CD8-positive, alpha-beta memory T cell (primary cell): ENCODE data around the gene APOE. TPM values are rescaled to one million over a fixed set of nuclear protein-coding genes. Genes with fewer than 3 reads are reported as not detected.

ENCODE experiments used
- CTCF ChIA-PET: fragments of 350-600 bp; sonication (Branson Sonifier 250); formaldehyde crosslinking; loops from one replicate; lab custom pipeline; 2021; ENCODE audit warnings: antibody characterized with exemption; lab: Charles Lee
- POLR2A ChIA-PET: fragments of 350-600 bp; sonication (Branson Sonifier 250); formaldehyde crosslinking; loops from one replicate; lab custom pipeline; 2021; ENCODE audit warnings: antibody characterized with exemption; lab: Charles Lee
- DNase-seq, 5 donors: peaks; one replicate each; pipeline versions ENCODE4 v3.0.0 to v3.0.0-alpha.2; 2020 to 2022; ENCODE audit warnings: mixed read lengths in 1 of 5
- H3K27ac ChIP-seq: one replicate; pipeline ENCODE4 v1.7.0; 2013; ENCODE audit warnings: low read depth, mild to moderate bottlenecking, low read length, moderate library complexity
- H3K27me3 ChIP-seq: 2 replicates; pipeline ENCODE4 v1.7.0; 2013; ENCODE audit warnings: low read length, mild to moderate bottlenecking; ENCODE audit not compliant: insufficient read depth, poor library complexity, severe bottlenecking
- H3K36me3 ChIP-seq: 2 replicates; pipeline ENCODE4 v1.7.0; 2013; ENCODE audit warnings: mild to moderate bottlenecking, low read length, moderate library complexity; ENCODE audit not compliant: insufficient read depth
- H3K4me1 ChIP-seq: 2 replicates; pipeline ENCODE4 v1.7.0; 2013; ENCODE audit warnings: mild to moderate bottlenecking, low read length, moderate library complexity; ENCODE audit not compliant: insufficient read depth
- H3K4me3 ChIP-seq: 2 replicates; pipeline ENCODE4 v1.7.0; 2013; ENCODE audit warnings: mild to moderate bottlenecking, low read length
- H3K9me3 ChIP-seq: 2 replicates; pipeline ENCODE4 v1.7.0; 2013; ENCODE audit warnings: mild to moderate bottlenecking, low read length
- H3K27ac Mint-ChIP-seq, 8 donors: one replicate each; pipeline ENCODE4 v1.8.0; 2020 to 2021; ENCODE audit warnings: mixed read lengths in 8 of 8, mild to moderate bottlenecking in 6 of 8, inconsistent platforms in 3 of 8, moderate library complexity in 3 of 8
- H3K27me3 Mint-ChIP-seq, 2 donors: one replicate each; pipeline ENCODE4 v1.8.0; 2020 to 2021; ENCODE audit warnings: mixed read lengths in 2 of 2, mild to moderate bottlenecking in 1 of 2, moderate library complexity in 1 of 2
- H3K36me3 Mint-ChIP-seq, 3 donors: one replicate each; pipeline ENCODE4 v1.8.0; 2020 to 2021; ENCODE audit warnings: mixed read lengths in 3 of 3, inconsistent platforms in 1 of 3, mild to moderate bottlenecking in 1 of 3
- H3K4me1 Mint-ChIP-seq, 3 donors: one replicate each; pipeline ENCODE4 v1.8.0; 2020 to 2021; ENCODE audit warnings: mixed read lengths in 3 of 3, inconsistent platforms in 1 of 3, mild to moderate bottlenecking in 1 of 3
- H3K4me3 Mint-ChIP-seq, 7 donors: one replicate each; pipeline ENCODE4 v1.8.0; 2020 to 2021; ENCODE audit warnings: mixed read lengths in 7 of 7, mild to moderate bottlenecking in 6 of 7, moderate library complexity in 4 of 7, inconsistent platforms in 2 of 7
- H3K9me3 Mint-ChIP-seq, 5 donors: one replicate each; pipeline ENCODE4 v1.8.0; 2020 to 2022; ENCODE audit warnings: mixed read lengths in 5 of 5, mild to moderate bottlenecking in 3 of 5, moderate library complexity in 2 of 5, inconsistent platforms in 1 of 5
- polyA plus RNA-seq: library from polyadenylated mRNA; unstranded; fragments of 300-500 nt; fragmentation: Illumina TruSeq; gene quantifications from one replicate; pipeline ENCODE4 v1.2.3, GENCODE V29; 2021
- total RNA-seq, 2 experiments: library from RNA; stranded (reverse); gene quantifications; one replicate each; pipeline ENCODE4 v1.2.3, GENCODE V29; 2021

APOE gene
- total and polyA plus RNA-seq, 3 experiments from 2014 or later: 4.5 TPM; not detected in 1

DNA sequence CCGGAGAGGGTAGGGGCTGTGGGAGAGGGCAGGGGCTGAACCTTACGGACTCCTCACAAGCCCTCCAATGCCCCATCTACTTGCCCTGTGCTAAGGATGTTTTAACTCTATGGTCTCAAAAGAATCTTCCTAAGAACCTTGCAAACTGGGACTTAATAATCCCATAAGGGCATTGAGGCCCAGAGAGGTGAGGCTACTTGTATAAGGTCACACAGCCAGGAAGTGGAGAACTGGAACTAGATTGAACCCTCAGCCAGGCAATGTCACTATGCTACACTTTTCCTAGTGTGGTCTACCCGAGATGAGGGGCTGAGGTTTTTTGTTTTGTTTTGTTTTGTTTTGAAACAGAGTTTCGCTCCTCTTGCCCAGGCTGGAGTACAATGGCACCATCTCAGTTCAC lies 25.9 kb downstream of the APOE start:
- Histone ChIP-seq H3K27me3 (peaks cover 9% of the 10 kb centered on the region), H3K27ac (no peak overlapping the region), H3K4me3 (no peak overlapping the region), H3K9me3 (no peaks in the 10 kb centered on the region), H3K36me3 (no peaks in the 10 kb centered on the region), H3K4me1 (no peaks in the 10 kb centered on the region)
- H3K4me3 Mint-ChIP-seq: no peak overlapping the region
- H3K9me3 Mint-ChIP-seq: no peaks in the 10 kb centered on the region
- peaks cover 5 to 11% of the 10 kb centered on the region in 2 donors for H3K27me3 Mint-ChIP-seq
- ChIA-PET CTCF (no interaction called here), POLR2A (no interaction called here)
- no peaks in the 10 kb centered on the region for H3K36me3 Mint-ChIP-seq
- H3K4me1 Mint-ChIP-seq: peaks cover 0 to 5% (median 4%) of the 10 kb centered on the region in 3 donors
- DNase-seq: no peak
- no peak overlapping the region for H3K27ac Mint-ChIP-seq

DNA sequence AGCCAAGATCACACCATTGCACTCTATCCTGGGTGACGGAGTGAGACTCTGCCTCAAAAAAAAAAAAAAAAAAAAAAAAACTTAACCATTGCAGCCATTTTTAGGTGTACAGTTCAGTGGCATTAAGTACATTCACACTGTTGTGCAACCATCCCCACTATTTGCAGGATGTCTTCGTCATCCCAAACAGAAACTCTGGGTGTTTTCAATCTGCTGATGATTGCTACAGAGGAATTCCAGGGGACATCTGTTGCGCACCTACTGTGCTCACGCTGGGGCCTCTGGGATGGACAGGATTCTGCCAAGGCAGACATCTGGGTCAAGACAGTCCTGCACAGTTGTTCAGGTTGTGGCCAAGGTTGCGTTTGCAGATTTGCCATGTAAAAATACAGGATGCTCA lies 34.1 kb downstream of the APOE start:
- Histone ChIP-seq H3K4me1 (no peaks in the 10 kb centered on the region), H3K4me3 (no peak overlapping the region), H3K9me3 (no peaks in the 10 kb centered on the region), H3K27ac (no peak overlapping the region), H3K36me3 (no peaks in the 10 kb centered on the region), H3K27me3 (no peaks in the 10 kb centered on the region)
- H3K36me3 Mint-ChIP-seq: no peaks in the 10 kb centered on the region
- H3K4me3 Mint-ChIP-seq: no peak overlapping the region
- POLR2A ChIA-PET: no interaction called here
- H3K9me3 Mint-ChIP-seq: no peaks in the 10 kb centered on the region
- no peak overlapping the region for H3K27ac Mint-ChIP-seq
- DNase-seq: no peak
- no peaks in the 10 kb centered on the region for H3K4me1 Mint-ChIP-seq
- peaks cover 2 to 7% of the 10 kb centered on the region in 2 donors for H3K27me3 Mint-ChIP-seq
- CTCF ChIA-PET: no interaction called here

DNA sequence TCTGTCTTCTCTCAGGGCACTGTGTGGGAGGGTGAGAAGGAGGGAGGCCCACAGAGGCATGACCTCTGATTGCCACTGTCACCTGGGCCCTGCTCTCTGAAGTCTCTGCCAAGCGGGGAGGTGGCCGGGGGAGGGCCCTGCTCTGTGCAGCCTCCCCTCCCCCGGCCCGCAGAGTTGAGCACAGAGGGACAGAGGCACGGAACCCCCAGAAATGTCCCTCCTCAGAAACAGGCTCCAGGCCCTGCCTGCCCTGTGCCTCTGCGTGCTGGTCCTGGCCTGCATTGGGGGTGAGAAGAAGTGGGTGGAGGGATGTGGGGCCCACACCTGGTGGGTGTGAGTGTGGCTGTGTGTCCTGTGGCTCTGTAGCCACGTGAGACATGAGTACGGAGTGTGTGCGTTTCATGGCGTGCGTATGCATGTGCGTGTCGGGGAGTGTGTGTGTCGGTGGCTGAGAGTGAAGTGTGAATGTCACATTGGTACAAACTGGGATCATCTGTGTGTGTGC lies 36.5 kb downstream of the APOE start, which contains the start of gene APOC4:
Gene APOC4 (plus strand): TSS at position 171 of the 505 bp plus-strand sequence. CDS start 41 bp downstream, at position 212.
- H3K27me3 Mint-ChIP-seq: peaks cover 2 to 7% of the 10 kb centered on the region in 2 donors
- H3K36me3 Mint-ChIP-seq: no peaks in the 10 kb centered on the region
- CTCF ChIA-PET: no interaction called here
- no peaks in the 10 kb centered on the region for H3K4me1 ChIP-seq
- no peaks in the 10 kb centered on the region for H3K36me3 ChIP-seq
- H3K27ac Mint-ChIP-seq: no peak within 1 kb of the TSS
- POLR2A ChIA-PET: no interaction called here
- H3K27ac ChIP-seq: no peak within 1 kb of the TSS
- no peak within 1 kb of the TSS for H3K4me3 ChIP-seq
- no peak within 1 kb of the TSS for H3K4me3 Mint-ChIP-seq
- H3K4me1 Mint-ChIP-seq: no peaks in the 10 kb centered on the region
- no peak for DNase-seq
- H3K9me3 ChIP-seq: no peaks in the 10 kb centered on the region
- no peaks in the 10 kb centered on the region for H3K9me3 Mint-ChIP-seq
- H3K27me3 ChIP-seq: no peaks in the 10 kb centered on the region

DNA sequence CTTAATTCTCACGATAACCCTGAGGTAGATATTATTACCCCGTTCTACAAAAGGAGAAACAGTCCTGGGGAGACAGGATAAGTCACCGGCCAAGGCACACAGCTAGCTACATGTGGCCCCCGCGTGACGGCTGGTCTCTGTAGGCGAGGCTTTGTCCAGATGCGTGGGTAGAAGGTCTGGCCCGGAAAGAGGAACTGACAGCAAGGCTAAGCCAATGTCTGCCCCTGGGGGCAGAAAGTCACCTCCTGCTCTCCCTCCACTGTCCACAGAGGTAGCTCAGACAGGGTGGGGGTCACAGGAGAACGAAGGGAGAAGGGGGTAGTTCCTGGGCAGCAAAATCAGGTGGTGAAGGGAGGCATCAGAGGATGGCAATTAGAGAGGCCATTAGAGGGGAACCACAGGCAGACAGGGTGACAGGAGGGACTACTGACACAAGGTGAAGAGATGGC lies 38.2 kb downstream of the APOE start:
- Mint-ChIP-seq H3K9me3 (no peaks in the 10 kb centered on the region), H3K36me3 (peaks cover 0 to 2% (median 0%) of the 10 kb centered on the region in 3 donors), H3K27ac (peak overlapping the region in 1 of 8 donors; percentile 36), H3K4me3 (no peak overlapping the region), H3K4me1 (no peaks in the 10 kb centered on the region), H3K27me3 (peaks cover 2 to 7% of the 10 kb centered on the region in 2 donors)
- ChIA-PET POLR2A (no interaction called here), CTCF (no interaction called here)
- no peaks in the 10 kb centered on the region for H3K27me3 ChIP-seq
- H3K27ac ChIP-seq: no peak overlapping the region
- no peak overlapping the region for H3K4me3 ChIP-seq
- no peaks in the 10 kb centered on the region for H3K4me1 ChIP-seq
- no peak for DNase-seq
- no peaks in the 10 kb centered on the region for H3K36me3 ChIP-seq
- no peaks in the 10 kb centered on the region for H3K9me3 ChIP-seq

DNA sequence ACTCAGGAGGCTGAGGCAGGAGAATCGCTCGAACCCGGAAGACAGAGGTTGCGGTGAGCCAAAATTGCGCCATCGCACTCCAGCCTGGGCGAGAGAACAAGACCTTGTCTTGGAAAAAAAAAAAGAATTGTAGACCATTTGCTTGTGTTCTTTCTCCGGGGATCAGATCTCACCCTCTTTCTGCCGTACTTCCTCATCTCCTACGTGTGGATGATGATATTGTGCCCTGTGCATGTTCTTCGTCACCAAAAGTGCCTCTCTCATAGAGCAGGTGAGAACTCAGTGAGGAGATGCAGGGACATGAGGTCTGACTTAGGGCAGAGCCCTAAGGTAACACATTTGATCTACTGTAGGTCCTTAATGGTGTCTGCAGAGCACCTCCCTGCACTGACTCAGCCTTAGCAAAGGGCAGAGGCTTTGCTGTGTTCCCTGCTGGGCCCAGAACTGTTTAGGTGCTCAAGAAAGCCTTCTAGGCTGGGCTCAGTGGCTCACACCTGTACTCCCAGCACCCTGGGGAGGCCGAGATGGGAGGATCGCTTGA lies 41.5 kb downstream of the APOE start:
- H3K27ac Mint-ChIP-seq: no peak overlapping the region
- no peak overlapping the region for H3K4me3 Mint-ChIP-seq
- ChIA-PET CTCF (no interaction called here), POLR2A (no interaction called here)
- Histone ChIP-seq H3K9me3 (no peaks in the 10 kb centered on the region), H3K4me3 (no peak overlapping the region), H3K27me3 (no peaks in the 10 kb centered on the region), H3K27ac (no peak overlapping the region), H3K4me1 (no peaks in the 10 kb centered on the region), H3K36me3 (no peaks in the 10 kb centered on the region)
- peaks cover 2 to 7% of the 10 kb centered on the region in 2 donors for H3K27me3 Mint-ChIP-seq
- H3K36me3 Mint-ChIP-seq: peaks cover 0 to 9% (median 2%) of the 10 kb centered on the region in 3 donors
- no peak for DNase-seq
- peaks cover 2 to 5% (median 4%) of the 10 kb centered on the region in 3 donors for H3K4me1 Mint-ChIP-seq
- no peaks in the 10 kb centered on the region for H3K9me3 Mint-ChIP-seq

DNA sequence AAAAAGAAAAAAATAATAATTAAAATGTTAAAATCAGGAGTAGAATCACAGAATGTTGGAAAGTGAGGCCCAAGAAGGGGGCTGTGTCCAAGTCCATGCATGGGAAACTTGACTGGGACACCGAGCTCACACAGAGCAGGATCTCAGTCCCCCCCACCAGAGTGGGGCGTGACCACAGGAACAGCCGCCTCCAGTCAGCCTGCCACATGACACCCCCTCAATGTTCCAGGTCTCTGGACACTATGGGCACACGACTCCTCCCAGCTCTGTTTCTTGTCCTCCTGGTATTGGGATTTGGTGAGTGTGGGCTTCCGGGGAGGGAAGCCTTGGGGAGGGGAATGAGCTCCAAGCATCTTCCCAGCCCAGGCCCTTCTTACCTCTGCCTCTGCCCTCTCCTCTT lies 42.6 kb downstream of the APOE start:
- Mint-ChIP-seq H3K4me3 (no peak overlapping the region), H3K9me3 (no peaks in the 10 kb centered on the region), H3K36me3 (peaks cover 0 to 9% (median 2%) of the 10 kb centered on the region in 3 donors), H3K27ac (no peak overlapping the region), H3K4me1 (peaks cover 2 to 5% (median 4%) of the 10 kb centered on the region in 3 donors), H3K27me3 (peaks cover 0 to 3% of the 10 kb centered on the region in 2 donors)
- no peaks in the 10 kb centered on the region for H3K27me3 ChIP-seq
- no peak overlapping the region for H3K4me3 ChIP-seq
- H3K27ac ChIP-seq: no peak overlapping the region
- H3K36me3 ChIP-seq: no peaks in the 10 kb centered on the region
- ChIA-PET POLR2A (no interaction called here), CTCF (interaction anchor here (0.8 kb wide), 1 partner anchor 95 kb away, joined by 3 read pairs; no protein-coding TSS in a partner anchor)
- no peaks in the 10 kb centered on the region for H3K9me3 ChIP-seq
- no peak for DNase-seq
- H3K4me1 ChIP-seq: no peaks in the 10 kb centered on the region

DNA sequence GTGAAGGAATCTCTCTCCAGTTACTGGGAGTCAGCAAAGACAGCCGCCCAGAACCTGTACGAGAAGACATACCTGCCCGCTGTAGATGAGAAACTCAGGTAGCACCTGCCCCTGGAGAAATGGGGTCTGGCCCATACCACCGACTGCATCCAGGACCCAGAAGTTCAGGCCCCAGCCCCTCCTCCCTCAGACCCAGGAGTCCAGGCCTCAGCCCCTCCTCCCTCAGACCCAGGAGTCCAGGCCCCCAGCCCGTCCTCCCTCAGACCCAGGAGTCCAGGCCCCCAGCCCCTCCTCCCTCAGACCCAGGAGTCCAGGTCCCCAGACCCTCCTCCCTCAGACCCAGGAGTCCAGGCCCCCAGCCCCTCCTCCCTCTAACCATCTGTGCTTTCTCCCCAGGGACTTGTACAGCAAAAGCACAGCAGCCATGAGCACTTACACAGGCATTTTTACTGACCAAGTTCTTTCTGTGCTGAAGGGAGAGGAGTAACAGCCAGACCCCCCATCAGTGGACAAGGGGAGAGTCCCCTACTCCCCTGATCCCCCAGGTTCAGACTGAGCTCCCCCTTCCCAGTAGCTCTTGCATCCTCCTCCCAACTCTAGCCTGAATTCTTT lies 43.3 kb downstream of the APOE start:
- Mint-ChIP-seq H3K4me3 (no peak overlapping the region), H3K27ac (no peak overlapping the region), H3K36me3 (peaks cover 0 to 10% (median 2%) of the 10 kb centered on the region in 3 donors), H3K4me1 (peaks cover 5 to 9% (median 9%) of the 10 kb centered on the region in 3 donors), H3K27me3 (peaks cover 0 to 1% of the 10 kb centered on the region in 2 donors), H3K9me3 (no peaks in the 10 kb centered on the region)
- CTCF ChIA-PET: interaction anchor here (0.8 kb wide), 1 partner anchor 96 kb away, joined by 3 read pairs; no protein-coding TSS in a partner anchor
- Histone ChIP-seq H3K27me3 (no peaks in the 10 kb centered on the region), H3K27ac (no peak overlapping the region), H3K9me3 (no peaks in the 10 kb centered on the region), H3K4me3 (no peak overlapping the region), H3K4me1 (peaks cover 5% of the 10 kb centered on the region), H3K36me3 (no peaks in the 10 kb centered on the region)
- DNase-seq: no peak
- POLR2A ChIA-PET: no interaction called here

DNA sequence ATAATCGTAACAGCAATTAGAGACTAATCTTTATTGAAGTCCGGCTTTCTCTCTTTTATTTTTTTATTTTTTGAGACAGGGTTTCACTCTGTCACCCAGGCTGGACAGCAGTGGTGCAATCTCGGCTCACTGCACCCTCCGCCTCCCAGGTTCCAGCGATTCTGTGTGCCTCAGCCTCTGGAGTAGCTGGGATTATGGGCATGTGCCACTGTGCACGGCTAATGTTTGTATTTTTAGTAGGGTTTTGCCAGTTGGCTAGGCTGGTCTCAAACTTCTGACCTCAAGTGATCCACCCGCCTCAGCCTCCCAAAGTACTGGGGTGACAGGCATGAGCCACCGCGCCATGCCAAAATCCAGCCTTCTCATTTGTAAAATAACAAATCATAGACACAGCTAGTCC lies 44.0 kb downstream of the APOE start:
- Mint-ChIP-seq H3K36me3 (peaks cover 0 to 12% (median 2%) of the 10 kb centered on the region in 3 donors), H3K27ac (no peak overlapping the region), H3K27me3 (peaks cover 0 to 1% of the 10 kb centered on the region in 2 donors), H3K4me3 (no peak overlapping the region), H3K4me1 (peaks cover 9 to 14% (median 13%) of the 10 kb centered on the region in 3 donors), H3K9me3 (no peaks in the 10 kb centered on the region)
- H3K4me1 ChIP-seq: peaks cover 9% of the 10 kb centered on the region
- no peak overlapping the region for H3K4me3 ChIP-seq
- no peaks in the 10 kb centered on the region for H3K9me3 ChIP-seq
- H3K27ac ChIP-seq: no peak overlapping the region
- POLR2A ChIA-PET: interaction anchor here (0.6 kb wide), 1 partner anchor 445 kb away, joined by 4 read pairs; no protein-coding TSS in a partner anchor
- H3K27me3 ChIP-seq: no peaks in the 10 kb centered on the region
- no peaks in the 10 kb centered on the region for H3K36me3 ChIP-seq
- DNase-seq: no peak
- CTCF ChIA-PET: no interaction called here
